Stomach (tissue), 4 donors: Measurements from ENCODE around the gene SCCPDH.

Source experiments
- CTCF ChIP-seq, 7 experiments: fragments of 450-650 bp in 4 of 7; fragments of 200-600 bp in 3 of 7; sonication (generic) in 3 of 7; IDR thresholded peaks; one replicate each; pipeline ENCODE4 v1.5.1; 2016 to 2019; ENCODE audit warnings: antibody characterized with exemption in 7 of 7, control low read depth in 2 of 7, mild to moderate bottlenecking in 1 of 7
- EP300 ChIP-seq: sonication (generic); formaldehyde crosslinking; IDR thresholded peaks from one replicate; pipeline ENCODE4 v1.6.1; 2017; ENCODE audit warnings: antibody characterized with exemption
- POLR2A ChIP-seq, 4 donors: fragments of 450-650 bp; IDR thresholded peaks; one replicate each; pipeline ENCODE4 v1.6.1; 2016; ENCODE audit warnings: antibody characterized with exemption in 4 of 4, control low read depth in 2 of 4, mild to moderate bottlenecking in 1 of 4, moderate library complexity in 1 of 4
- POLR2AphosphoS5 ChIP-seq, 3 donors: sonication (generic); formaldehyde crosslinking; IDR thresholded peaks; one replicate each; pipeline ENCODE4 v1.6.1; 2016; ENCODE audit warnings: antibody characterized with exemption in 3 of 3

GRCh38 chr1:246784621-246785493, 60.6 kb downstream of the SCCPDH start:
- TF ChIP-seq CTCF (IDR thresholded peaks at IDR 0.05): no peak
- TF ChIP-seq POLR2A (IDR thresholded peaks at IDR 0.05): no peak
- TF ChIP-seq POLR2AphosphoS5 (IDR thresholded peaks at IDR 0.05): no peak
- TF ChIP-seq EP300: no peak
